OCI-LY1 (cell line): ENCODE measurements around the gene FBXO34.
"Not testable (repeated sequence)": the region's sequence is repeated elsewhere in the genome, so short reads cannot be mapped to it uniquely, and the experiment has no call there.

ENCODE experiments used
- EZH2 ChIP-seq: fragments of 200-600 bp; sonication (generic), shearing (Covaris generic); IDR thresholded peaks from 2 replicates; pipeline ENCODE4 v1.8.0; 2017; ENCODE audit warnings: borderline replicate concordance, mixed run types, mild to moderate bottlenecking, antibody characterized with exemption, low read length, moderate library complexity, mixed read lengths
- TF ChIP-seq, protein P1 (sequence below): fragments of 200-600 bp; sonication (generic), shearing (Covaris generic); IDR thresholded peaks from 2 replicates; pipeline ENCODE4 v1.5.1; 2017; ENCODE audit warnings: mild to moderate bottlenecking, antibody characterized with exemption, low read length, moderate library complexity, mixed read lengths

DNA sequence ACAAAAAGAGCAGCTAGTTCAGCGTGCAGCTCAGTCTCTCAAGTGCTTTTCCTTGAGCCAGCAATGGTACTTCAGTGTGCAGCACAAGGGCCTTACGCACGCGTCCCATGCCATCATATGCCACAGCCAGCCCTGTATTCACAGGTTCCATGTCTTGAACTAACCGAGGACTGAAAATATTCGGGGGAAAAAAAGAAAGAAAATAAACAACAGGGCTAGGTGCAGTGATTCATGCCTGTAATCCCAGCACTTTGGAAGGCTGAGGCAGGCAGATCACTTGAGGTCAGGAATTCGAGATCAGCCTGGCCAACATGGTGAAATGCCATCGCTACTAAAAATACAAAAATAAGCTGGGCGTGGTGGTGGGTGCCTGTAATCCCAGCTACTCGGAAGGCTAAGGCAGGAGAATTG lies 111.8 kb downstream of the FBXO34 start:
- not testable (repeated sequence) for TF ChIP-seq EZH2
- TF ChIP-seq, protein P1, sequence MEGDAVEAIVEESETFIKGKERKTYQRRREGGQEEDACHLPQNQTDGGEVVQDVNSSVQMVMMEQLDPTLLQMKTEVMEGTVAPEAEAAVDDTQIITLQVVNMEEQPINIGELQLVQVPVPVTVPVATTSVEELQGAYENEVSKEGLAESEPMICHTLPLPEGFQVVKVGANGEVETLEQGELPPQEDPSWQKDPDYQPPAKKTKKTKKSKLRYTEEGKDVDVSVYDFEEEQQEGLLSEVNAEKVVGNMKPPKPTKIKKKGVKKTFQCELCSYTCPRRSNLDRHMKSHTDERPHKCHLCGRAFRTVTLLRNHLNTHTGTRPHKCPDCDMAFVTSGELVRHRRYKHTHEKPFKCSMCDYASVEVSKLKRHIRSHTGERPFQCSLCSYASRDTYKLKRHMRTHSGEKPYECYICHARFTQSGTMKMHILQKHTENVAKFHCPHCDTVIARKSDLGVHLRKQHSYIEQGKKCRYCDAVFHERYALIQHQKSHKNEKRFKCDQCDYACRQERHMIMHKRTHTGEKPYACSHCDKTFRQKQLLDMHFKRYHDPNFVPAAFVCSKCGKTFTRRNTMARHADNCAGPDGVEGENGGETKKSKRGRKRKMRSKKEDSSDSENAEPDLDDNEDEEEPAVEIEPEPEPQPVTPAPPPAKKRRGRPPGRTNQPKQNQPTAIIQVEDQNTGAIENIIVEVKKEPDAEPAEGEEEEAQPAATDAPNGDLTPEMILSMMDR: not testable (repeated sequence)
